HG03139 (cell line): ENCODE measurements around the gene ESPNL.

ENCODE experiments used
- ATAC-seq: cut with Tn5 transposase; IDR thresholded peaks from one replicate; pipeline ENCODE4 v1.9.1; 2021; ENCODE audit not compliant: unreplicated experiment

The ESPNL gene

GRCh38 chr2:238155761-238156694, 55.9 kb downstream of the ESPNL start:
- no peak for ATAC-seq

GRCh38 chr2:238157506-238158017, 57.4 kb downstream of the ESPNL start:
- ATAC-seq: no peak

GRCh38 chr2:238158018-238158508, 57.9 kb downstream of the ESPNL start:
- no peak for ATAC-seq

- ATAC-seq: no peak
Observed at GRCh38 chr2:238158509-238159070, 58.5 kb downstream of the ESPNL start, which contains the start of gene ERFE. ERFE (plus strand) TSS chr2:238158970; CDS start chr2:238159008, 38 bp downstream.

GRCh38 chr2:238159071-238159539, 59.0 kb downstream of the ESPNL start:
- no peak for ATAC-seq

- ATAC-seq: no peak
Observed at GRCh38 chr2:238159661-238160205, 59.6 kb downstream of the ESPNL start.

GRCh38 chr2:238160206-238161129, 60.3 kb downstream of the ESPNL start:
- no peak for ATAC-seq

- no peak for ATAC-seq
Observed at GRCh38 chr2:238161291-238162051, 61.3 kb downstream of the ESPNL start.

GRCh38 chr2:238162251-238162845, 62.2 kb downstream of the ESPNL start:
- no peak for ATAC-seq

- no peak for ATAC-seq
Observed at GRCh38 chr2:238162846-238163441, 62.8 kb downstream of the ESPNL start.

- no peak for ATAC-seq
Observed at GRCh38 chr2:238163481-238164198, 63.5 kb downstream of the ESPNL start.

- ATAC-seq: no peak
Observed at GRCh38 chr2:238164906-238165287, 64.8 kb downstream of the ESPNL start.

GRCh38 chr2:238165288-238165921, 65.3 kb downstream of the ESPNL start:
- ATAC-seq: no peak

GRCh38 chr2:238166391-238167343, 66.5 kb downstream of the ESPNL start:
- no peak for ATAC-seq

- ATAC-seq: no peak
Observed at GRCh38 chr2:238167344-238167715, 67.2 kb downstream of the ESPNL start.

- ATAC-seq: no peak
Observed at GRCh38 chr2:238167761-238168160, 67.6 kb downstream of the ESPNL start.
